Femur (tissue), 1 donor: ENCODE data around the gene KCNIP1.

Experiments used
- DNase-seq: peaks from one replicate; pipeline ENCODE4 v3.0.0-alpha.2; 2017

The KCNIP1 gene

DNA sequence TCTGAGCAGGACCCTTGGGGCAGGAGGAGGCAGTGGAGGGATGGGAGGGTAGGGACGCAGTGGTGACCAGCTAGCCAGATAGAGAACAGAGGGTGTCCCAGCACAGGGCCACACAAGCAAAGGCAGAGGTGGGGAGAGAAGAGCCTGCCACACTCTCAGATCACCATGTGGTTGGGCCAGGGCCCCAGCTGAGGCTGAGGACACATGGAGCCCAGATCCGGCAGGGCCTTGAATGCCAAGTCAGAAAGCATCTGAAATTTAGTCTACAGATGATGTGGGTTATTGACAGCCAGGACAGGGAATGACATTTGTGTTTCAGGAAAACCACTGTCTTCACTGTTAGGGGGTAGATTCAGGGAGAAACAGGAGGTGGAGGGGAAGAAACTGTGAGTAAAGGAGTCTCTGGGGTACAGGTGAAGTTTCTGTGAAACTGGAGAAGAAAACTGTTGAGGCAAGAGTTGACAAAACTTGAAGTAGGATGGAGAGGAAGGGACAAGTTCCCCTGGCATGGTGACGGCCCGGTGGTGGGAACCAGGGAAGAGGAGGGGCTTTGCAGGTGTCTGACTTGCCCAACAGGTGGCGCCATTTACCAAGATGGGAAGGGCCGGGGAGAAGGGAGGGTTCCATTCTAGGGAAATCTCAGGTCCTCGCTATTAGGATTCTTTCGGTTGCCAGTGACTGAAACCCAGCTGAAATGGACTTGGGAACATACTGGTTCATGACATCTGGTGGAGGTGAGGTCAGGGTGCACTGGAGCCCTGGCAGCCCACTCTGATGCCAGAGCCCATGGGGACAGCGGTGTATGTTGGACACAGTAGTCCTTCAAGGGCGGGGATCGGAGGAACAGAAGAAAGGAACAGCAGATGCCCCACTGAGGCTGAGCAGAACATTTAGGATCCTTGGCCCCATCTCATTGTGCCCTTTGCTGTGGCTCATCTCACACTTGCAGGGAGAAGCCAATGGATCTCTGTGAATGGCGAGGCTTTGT, 100.1 kb downstream of the KCNIP1 start:
- DNase-seq: peak; percentile 58

DNA sequence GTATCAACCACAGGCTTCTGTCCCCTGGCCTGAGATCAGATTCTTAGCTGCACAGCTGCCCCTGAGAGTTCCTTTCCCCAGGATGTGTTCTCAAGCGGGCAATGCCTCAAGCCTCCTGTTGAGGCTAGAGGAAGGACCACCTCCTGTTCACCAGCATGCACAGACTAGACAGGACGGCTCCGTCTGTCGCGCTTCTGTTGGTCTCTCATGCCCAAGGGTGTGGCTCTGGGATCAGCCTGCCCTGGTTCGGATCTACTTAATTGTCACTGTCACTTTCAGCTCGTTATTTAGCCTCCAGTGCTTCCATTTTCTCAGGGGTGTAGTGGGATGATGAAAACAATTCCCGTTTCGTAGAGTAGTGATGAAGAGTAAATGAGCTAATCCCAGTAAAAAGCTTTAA, 103.1 kb downstream of the KCNIP1 start:
- DNase-seq: no peak

DNA sequence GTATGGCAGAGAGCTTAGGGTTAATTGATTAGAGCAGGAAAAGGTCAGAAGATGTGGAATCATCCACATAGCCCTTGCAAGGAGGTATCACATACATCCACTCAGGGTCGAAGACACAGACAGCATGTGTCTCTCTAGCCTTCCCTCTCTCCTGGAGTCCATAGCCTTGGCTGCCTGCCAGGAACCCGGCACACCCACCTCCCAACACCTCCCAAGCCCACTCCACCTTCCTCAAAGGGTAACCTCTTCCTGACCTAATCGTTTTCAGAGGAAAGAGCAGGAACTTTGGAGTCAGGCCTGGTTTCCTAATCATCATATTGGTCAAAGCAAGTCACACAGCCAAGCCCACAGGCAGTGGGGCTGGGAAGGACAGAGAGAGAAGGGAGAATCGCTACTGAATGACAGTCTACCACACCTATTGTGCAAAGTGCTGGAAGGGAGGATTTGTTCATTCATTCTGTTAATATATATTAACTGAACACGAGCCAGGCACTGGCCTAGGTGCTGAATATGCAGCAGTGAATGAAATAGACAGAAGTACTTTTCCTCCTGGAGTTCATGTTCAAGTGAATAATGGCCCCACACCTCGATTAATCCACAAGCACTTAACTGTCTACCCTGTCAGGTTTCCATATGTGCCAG, 107.8 kb downstream of the KCNIP1 start:
- no peak for DNase-seq

DNA sequence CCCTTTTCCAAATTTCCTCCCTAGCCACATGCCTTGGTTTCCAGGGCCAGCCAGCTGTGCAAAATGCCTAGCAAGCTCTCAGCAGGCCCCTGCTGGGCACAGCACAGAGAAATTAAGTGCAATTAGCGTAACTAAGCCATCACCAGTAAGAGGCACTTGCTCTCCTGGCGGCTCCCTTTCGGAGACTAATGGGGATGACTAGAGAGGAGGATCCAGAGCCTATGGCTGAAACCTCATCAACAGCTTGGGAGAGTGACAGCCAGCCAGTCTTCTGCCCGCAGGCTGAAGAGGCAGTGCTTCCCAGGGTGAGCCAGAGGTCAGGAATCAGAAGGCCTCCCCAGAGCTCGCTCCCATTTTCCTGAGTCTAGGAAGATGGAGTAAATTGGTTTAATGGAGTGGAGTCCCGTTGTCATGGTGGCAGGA, 108.4 kb downstream of the KCNIP1 start:
- no peak for DNase-seq

DNA sequence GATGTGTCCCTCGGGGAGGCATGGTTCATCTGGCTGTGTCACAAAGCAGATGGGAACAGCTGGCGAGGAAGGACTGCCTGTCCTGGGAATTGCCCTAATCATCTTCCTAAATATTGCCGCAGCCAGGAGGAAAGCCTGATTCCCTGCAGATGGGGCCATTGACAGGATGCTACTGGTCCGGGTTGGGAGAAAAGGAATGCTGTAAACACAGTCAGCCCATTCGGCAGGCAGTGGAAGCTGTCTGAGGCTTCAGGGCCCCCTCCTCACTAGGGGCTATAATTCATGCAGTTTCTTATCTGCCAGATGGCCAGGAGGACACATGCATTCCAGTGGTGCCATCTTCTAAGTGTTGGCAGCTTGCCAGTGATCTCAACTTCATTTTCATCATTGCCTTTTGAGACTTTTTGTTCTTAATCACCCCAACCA, 110.3 kb downstream of the KCNIP1 start:
- no peak for DNase-seq

DNA sequence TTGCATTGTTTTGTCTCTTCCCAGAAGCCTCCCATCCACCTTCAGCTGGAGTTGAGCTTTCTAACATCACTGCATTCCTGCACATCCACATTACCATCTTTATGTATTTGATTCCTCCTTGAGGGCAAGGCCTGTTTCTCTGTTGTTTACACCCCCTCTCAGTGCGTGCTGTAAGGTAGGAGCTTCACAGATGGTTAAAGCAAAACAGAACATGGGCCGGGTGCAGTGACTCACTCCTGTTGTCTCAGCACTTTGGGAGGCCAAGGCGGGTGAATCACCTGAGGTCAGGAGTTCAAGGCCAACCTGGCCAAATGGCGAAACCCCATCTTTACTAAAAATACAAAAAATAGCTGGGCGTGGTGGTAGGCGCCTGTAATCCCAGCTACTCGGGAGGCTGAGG, 110.9 kb downstream of the KCNIP1 start:
- no peak for DNase-seq

DNA sequence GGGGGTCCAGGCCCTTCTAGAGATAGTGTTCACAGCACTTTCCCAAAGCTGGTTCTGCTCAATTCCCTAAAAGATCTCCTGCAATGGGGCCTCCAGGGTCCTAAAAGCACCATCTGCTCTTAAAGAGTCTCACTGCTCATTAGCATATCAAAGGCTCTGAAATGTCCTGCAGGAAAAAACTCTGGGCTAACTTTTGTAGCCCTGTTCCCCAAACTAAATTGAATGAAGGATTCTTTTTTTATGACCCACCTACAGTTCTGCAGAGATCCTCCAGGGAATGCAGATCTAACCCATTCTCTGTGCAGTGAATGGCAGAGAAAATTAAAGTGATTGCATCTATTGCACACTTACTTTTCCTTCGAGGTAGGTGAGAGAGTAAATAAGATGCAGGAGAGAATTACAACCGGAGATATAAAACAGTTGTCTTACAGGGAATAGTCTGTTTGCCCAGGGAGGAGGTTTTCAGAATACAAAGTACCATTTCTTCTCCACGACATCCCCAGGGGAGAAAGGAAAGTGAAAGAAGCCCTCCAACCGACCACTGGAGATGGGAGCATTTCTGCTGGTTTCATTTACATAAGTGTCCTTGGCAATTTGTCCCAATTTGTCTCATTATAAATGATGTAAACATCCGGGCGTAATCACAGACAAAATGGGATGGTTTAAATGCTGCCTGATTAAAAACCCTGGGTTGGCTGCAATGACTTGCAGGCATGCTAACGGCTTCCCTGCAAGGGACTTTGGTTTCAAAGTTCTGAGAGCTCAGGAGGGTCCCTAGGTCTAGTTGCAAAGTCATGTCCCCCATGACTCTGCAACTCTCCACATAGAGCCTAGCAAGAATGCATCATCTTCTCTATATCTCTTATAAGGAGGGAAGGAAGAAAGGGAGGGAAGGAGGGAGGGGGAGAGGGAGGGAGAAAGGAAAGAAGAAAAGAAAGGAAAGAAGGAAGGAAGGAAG, 114.0 kb downstream of the KCNIP1 start:
- DNase-seq: no peak

DNA sequence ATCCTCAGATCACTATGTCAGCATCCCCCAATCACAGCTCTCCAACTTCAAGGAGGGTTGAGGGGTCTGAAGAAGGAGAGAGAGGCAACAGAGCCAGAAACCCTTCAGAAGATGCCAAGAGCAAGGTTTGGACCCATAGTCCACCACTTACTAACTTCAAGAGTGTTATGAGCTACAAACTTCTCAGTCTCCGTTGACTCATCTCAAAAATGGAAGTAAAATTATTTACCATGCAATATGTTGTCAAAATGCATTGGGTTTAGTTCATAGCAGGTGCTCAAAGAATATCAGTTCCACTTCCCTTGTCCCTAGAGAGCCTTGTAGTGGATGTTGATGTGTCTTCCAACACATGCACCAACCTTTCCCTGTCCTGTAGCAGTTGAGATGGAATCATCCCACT, 116.0 kb downstream of the KCNIP1 start:
- DNase-seq: no peak

DNA sequence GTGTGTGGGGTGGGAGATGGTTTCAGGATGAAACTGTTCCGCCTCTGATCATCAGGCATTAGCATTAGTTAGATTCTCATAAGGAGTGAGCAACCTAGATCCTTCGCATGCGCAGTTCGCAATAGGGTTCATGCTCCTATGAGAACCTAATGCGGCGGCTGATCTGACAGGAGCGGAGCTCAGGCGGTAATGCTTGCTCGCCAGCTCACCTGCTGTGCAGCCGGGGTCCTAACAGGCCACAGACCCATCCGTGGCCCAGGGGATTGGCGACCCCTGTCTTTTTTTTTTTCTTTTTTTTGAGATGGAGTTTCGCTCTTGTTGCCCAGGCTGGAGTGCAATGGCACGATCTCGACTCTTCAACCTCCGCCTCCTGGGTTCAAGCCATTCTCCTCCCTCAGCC, 119.1 kb downstream of the KCNIP1 start:
- no peak for DNase-seq

DNA sequence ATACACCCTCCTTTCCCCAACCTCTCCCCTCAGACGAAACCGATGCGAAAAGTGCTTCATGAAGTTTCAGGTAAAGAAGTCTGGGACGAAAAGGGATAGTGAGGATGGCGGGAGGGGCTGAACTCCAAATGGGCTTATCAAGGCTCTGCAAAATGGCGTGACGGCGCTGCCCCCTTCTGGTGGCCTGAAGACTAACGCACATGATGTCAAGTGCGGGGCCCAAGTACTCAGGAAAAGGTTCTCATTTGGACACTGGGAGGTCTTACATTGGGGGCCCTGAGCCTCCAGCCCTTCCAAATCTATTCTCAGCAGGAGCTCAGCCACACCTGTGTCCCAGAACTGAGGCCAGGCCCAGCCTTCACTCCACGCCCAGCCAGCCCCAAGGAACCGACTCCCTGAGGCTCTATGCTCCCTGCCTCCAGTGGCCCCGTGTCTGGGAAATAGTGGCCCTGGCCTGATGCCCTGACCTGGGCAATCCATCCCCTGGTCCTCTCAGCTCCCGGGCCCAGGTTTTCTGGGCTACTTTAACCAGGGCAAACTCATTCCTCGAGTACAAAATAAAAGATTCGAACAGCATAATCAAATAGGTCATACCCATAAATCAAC, 119.9 kb downstream of the KCNIP1 start:
- DNase-seq: peak; percentile 54

DNA sequence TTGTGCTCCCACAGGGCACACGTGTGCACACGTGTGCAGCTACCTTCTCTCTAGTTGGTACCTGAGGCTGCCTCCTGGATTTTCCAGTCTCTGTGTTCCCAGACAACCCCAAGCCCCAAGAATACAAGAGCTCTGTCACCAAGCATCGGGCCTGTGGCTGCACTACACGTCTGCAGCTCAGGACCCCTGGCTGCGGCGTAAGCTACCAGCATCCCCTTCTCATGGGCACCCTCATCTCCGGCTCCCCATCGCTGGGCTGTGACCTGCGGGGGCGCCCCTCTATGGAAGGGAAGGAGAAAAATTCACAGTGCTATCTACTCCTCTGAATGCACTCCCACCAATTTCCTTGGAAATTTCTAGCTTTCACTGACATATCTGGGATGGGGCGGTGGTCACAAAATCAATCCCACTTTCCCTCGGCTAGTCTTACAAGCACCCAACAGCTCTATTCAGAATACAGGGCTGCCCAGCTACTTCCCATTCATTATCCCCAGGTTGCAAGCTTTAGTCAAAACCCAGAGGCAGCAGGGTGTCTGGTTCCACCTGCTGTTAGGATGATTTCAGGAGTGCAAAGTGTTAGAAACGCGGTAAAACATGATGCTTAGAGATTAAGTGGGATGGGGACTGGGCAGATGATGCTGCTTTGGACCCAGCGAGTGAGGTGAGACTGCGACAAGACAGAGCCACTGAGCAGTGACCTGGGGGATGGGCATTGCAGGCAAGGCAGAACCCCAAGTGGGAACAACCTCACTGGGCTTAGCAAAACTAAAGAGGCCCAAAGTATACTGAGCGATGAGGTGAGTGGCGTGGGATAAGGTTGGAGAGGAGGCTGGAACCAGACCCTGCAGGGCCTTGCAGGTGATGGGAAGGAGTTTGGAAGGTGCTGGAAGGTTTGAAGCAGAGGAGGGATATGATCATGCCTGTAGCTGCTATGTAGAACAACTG, 121.7 kb downstream of the KCNIP1 start:
- DNase-seq: no peak

DNA sequence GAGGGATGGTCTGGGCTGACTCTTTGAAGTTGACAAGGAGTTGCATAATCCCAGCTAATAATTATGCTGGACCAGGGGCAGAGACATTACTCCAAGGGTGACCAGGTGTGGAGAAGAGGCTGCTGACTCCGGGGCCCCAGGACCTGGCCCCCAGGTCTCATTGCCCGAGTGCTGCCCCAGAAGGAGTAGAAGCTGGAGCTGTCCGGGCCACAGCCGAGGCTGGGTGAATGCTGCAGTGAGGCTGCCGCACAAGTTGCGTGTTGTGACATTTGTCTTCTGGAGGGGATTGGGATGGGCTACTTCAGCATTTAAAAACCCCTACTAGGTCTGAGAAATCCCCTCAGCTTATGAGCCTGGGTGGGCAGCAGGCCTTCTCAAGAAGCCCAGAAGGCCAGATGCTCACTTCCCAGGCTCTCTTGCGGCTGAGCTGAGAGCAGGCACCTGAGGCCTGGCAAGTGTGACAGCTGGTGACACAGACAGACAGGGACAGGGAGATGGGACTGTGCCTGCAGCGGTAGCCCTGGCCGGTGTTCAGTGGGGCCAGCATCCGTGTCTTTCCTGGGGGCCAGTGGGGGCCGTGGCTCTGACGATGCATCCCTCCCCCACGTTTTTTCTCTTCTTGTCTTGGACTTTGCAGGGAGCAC, 122.8 kb downstream of the KCNIP1 start:
- no peak for DNase-seq

DNA sequence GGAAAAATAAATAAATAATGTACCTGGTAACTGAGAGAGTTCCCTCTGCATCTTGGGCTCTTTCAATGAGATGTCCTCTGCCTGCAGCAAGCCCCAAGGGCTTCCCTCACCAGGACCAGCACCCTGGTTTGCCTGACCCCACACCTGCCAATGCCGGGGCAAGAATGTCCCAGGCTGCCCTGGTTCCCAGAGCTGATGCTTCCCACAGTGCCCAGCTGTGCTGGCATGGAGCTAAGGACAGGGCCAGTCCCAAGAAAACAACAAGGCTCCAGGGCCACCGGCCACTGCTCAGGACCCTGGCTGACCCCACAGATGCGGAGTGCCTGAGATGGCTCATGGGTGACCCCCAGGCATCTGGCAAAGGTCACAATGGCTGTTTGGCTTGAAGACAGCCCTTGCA, 123.5 kb downstream of the KCNIP1 start:
- DNase-seq: no peak

DNA sequence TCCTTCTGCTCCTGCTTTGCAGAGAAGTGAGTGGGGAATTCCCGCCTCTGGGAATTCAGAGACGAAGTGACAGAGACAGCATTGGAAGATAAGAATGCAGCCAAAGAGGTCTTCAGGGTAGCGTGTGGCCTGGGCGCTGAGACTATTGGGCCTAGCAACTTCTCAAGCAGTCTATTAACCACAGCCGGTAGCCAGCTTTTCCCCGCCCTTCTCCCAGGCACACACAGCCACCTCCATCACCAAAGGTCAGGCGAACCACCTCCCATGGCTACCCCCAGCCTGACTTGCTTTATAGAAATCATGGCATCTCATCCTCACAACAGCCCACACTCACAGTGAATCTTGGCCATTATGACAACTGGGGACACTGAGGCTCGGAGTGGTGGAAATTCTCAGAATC, 124.2 kb downstream of the KCNIP1 start:
- no peak for DNase-seq

DNA sequence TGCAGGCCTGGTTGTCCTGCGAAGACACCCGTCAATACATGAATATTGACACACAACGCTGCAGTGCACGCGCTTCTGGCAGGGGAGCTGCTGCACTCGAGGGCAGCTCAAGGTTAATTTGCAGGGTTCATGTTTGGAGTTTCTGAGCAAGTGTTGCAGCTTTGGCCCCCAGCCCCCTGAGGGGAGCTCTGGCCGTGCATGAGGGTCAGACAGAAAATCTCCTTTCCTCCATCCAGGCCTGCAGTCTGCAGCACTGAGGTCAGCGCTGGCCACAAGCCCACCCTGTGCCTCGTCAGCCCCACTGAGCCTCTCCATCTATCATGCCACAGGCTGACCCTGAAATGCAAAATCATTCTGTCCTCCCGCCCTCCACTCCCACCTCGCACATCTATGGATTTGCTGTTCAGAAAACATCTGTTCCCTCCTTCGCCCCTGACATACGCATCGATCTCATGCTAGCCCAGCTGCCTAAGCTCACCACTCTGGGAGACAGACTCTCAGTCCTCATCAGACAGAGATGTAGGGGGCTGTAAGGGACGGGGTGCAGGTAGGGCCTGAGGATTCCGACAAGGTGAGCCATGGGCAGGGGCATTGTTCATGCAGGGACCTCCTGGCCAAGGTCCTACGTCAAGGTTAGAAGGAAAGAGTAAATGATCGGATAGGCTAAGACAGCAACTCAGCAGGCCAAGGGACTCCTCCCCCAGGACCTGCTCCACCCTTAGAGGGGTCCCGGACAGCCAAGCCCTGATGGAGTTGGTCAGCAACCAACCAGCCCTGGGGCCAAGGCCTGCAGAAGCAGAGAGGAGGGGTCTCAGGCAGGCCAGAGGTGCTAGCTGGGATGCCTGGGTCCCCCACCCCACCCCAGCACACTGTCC, 125.1 kb downstream of the KCNIP1 start:
- DNase-seq: no peak

DNA sequence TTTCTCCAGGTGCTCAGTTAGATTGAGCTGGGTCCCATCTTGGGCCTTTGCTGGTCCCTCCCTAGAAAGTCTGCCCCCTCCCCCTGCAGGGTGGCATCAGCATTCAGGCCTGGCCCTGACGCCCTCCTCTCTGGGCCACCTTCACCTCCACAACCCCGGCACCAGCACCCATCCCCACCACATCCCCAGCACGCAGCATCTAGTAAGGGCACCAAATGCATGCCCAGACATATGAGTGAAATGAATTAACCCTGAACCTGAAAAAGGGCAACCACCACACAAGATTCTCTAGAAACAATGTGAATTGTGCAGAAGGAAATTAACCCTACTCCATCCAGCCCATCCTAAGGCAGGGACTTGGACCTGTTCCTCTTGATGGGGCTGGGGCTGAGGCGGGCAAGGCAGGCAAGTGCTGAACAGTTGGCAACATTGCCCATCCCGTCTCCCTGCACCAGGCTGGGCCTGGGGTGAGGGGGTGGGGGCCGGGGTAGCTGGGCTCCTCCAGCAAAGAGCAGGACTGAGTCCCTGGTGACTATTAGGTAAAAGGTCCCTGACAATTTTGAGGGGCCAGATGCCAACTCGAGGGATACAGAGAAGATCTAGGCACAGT, 125.9 kb downstream of the KCNIP1 start:
- peak; percentile 13 for DNase-seq

DNA sequence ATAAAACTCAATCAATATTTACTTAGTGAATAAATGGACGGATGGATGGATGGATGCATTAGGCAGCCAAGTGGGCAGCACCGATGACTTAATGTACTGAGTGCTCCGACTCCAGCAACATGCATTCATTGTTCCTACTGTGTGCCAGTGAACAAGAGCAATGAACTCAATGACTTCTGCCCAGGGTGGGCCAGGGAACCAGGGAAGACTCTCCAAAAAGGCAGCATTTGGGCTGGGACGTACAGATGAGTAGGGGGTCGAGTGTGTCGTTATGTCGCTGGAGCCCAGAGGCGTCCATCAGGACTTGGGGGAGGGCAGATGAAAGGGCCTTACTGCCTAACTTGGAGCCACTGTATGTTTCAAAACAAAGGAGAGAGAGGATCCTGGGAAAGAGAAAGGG, 126.4 kb downstream of the KCNIP1 start:
- DNase-seq: peak; percentile 13

DNA sequence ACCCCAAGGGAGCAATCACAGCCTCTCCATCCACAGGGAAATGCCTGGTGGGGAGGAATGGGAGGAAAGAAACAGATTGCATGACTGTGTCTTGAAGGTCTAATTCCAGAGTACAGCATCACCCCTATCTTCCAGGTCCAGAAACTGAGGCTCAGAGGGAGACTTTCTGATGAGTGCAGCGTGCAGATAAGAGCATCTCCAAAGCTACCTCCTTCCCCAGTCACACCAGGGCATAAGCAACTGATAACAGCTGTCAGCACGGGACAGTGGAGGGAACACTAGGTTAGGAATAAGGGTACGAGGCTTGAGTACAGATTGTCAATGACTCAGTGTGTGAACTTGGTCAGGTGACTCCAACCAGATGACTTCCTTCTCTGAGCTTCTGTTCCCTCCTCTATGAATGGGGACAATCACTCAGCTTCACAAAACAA, 126.9 kb downstream of the KCNIP1 start:
- peak; percentile 14 for DNase-seq
